ENCODE measurements around the gene FBXW9.
"Not testable (repeated sequence)": the region's sequence is repeated elsewhere in the genome, so short reads cannot be mapped to it uniquely, and the experiment has no call there.

FBXW9 gene

GRCh38 chr19:12696366-12697335 lies at the start of gene FBXW9:
FBXW9 (minus strand) TSS chr19:12696631; CDS start chr19:12696581, 50 bp downstream.
- DNase-seq (ENCODE audit: low spot score), result peak; percentile 98

GRCh38 chr19:12745166-12745897 lies 48.9 kb upstream of the FBXW9 start:
- DNase-seq (ENCODE audit: low spot score), result no peak

GRCh38 chr19:12737835-12738351 lies 41.5 kb upstream of the FBXW9 start:
- DNase-seq (ENCODE audit: low spot score), result no peak

GRCh38 chr19:12736995-12737834 lies 40.8 kb upstream of the FBXW9 start, which contains the start of gene GET3:
GET3 (plus strand) TSS chr19:12737497; CDS start chr19:12737506, 9 bp downstream.
- peak; percentile 100 for DNase-seq (ENCODE audit: low spot score)

GRCh38 chr19:12733369-12734214 lies 37.2 kb upstream of the FBXW9 start:
- DNase-seq (ENCODE audit: low spot score), result no peak

GRCh38 chr19:12731337-12731736 lies 34.9 kb upstream of the FBXW9 start:
- no peak for DNase-seq (ENCODE audit: low spot score)

GRCh38 chr19:12730064-12730463 lies 33.6 kb upstream of the FBXW9 start:
- DNase-seq (ENCODE audit: low spot score), result no peak

GRCh38 chr19:12727745-12728433 lies 31.5 kb upstream of the FBXW9 start:
- DNase-seq (ENCODE audit: low spot score), result no peak

- no peak for DNase-seq (ENCODE audit: low spot score)
These were observed 30.5 kb upstream of the FBXW9 start for GRCh38 chr19:12726988-12727316.

- DNase-seq (ENCODE audit: low spot score), result not testable (repeated sequence)
These were observed 29.2 kb upstream of the FBXW9 start for GRCh38 chr19:12725612-12726011.

GRCh38 chr19:12723641-12724426 lies 27.4 kb upstream of the FBXW9 start, which contains the start of gene TNPO2:
TNPO2 (minus strand) TSS chr19:12723932; CDS start chr19:12720977, 2,955 bp downstream.
- DNase-seq (ENCODE audit: low spot score), result peak; percentile 87

GRCh38 chr19:12723381-12723640 lies 26.9 kb upstream of the FBXW9 start:
- DNase-seq (ENCODE audit: low spot score), result no peak

GRCh38 chr19:12722566-12723380 lies 26.3 kb upstream of the FBXW9 start:
- peak; percentile 99 for DNase-seq (ENCODE audit: low spot score)

GRCh38 chr19:12721656-12722565 lies 25.5 kb upstream of the FBXW9 start:
- DNase-seq (ENCODE audit: low spot score), result peak; percentile 62

GRCh38 chr19:12720851-12721655 lies 24.6 kb upstream of the FBXW9 start:
- DNase-seq (ENCODE audit: low spot score), result no peak

GRCh38 chr19:12720296-12720695 lies 23.9 kb upstream of the FBXW9 start:
- DNase-seq (ENCODE audit: low spot score), result no peak

- no peak for DNase-seq (ENCODE audit: low spot score)
These were observed 19.5 kb upstream of the FBXW9 start for GRCh38 chr19:12715929-12716328.

Data from cerebellar cortex (tissue), 1 donor.